SK-N-SH (cell line): ENCODE data around the gene GPX5.

ENCODE experiments used
- CTCF ChIP-seq: fragments of 200-600 bp; sonication (generic); IDR thresholded peaks from 2 replicates; pipeline ENCODE4 v1.6.1; 2017; ENCODE audit warnings: antibody characterized with exemption, mild to moderate bottlenecking, moderate library complexity
- ELF1 ChIP-seq: IDR thresholded peaks from 2 replicates; pipeline ENCODE4 v1.4.0; 2012
- EP300 ChIP-seq, 2 experiments: IDR thresholded peaks; 2 replicates each; pipeline versions ENCODE4 v1.4.0 to v1.6.1; 2012; ENCODE audit warnings: borderline replicate concordance in 1 of 2, low read depth in 1 of 2, low read length in 1 of 2
- GABPA ChIP-seq: IDR thresholded peaks from 2 replicates; pipeline ENCODE4 v1.4.0; 2012; ENCODE audit warnings: low read depth, mild to moderate bottlenecking
- POLR2AphosphoS5 ChIP-seq: IDR thresholded peaks from 2 replicates; pipeline ENCODE4 v1.6.1; 2012; ENCODE audit warnings: low read depth, low read length
- RFX5 ChIP-seq: IDR thresholded peaks from 2 replicates; pipeline ENCODE4 v1.6.1; 2012; ENCODE audit warnings: mild to moderate bottlenecking, improper control_type of control experiment, low read length
- RXRA ChIP-seq: IDR thresholded peaks from 2 replicates; pipeline ENCODE4 v1.4.0; 2012; ENCODE audit warnings: low read depth, mild to moderate bottlenecking, borderline replicate concordance
- SIN3A ChIP-seq: IDR thresholded peaks from 2 replicates; pipeline ENCODE4 v1.6.1; 2012; ENCODE audit warnings: low read depth, mild to moderate bottlenecking, low read length, moderate library complexity, borderline replicate concordance
- TF ChIP-seq, protein P1 (sequence below): fragments of 150-350 bp; IDR thresholded peaks from 2 replicates; pipeline ENCODE4 v1.6.1; 2017; ENCODE audit warnings: antibody characterized with exemption, low read length, low read depth, borderline replicate concordance
- TF ChIP-seq, protein P2 (sequence below): IDR thresholded peaks from 2 replicates; pipeline ENCODE4 v1.4.0; 2012; ENCODE audit warnings: low read depth
- TF ChIP-seq, protein P3 (sequence below): IDR thresholded peaks from 2 replicates; pipeline ENCODE4 v1.4.0; 2012; ENCODE audit warnings: low read depth, borderline replicate concordance

DNA sequence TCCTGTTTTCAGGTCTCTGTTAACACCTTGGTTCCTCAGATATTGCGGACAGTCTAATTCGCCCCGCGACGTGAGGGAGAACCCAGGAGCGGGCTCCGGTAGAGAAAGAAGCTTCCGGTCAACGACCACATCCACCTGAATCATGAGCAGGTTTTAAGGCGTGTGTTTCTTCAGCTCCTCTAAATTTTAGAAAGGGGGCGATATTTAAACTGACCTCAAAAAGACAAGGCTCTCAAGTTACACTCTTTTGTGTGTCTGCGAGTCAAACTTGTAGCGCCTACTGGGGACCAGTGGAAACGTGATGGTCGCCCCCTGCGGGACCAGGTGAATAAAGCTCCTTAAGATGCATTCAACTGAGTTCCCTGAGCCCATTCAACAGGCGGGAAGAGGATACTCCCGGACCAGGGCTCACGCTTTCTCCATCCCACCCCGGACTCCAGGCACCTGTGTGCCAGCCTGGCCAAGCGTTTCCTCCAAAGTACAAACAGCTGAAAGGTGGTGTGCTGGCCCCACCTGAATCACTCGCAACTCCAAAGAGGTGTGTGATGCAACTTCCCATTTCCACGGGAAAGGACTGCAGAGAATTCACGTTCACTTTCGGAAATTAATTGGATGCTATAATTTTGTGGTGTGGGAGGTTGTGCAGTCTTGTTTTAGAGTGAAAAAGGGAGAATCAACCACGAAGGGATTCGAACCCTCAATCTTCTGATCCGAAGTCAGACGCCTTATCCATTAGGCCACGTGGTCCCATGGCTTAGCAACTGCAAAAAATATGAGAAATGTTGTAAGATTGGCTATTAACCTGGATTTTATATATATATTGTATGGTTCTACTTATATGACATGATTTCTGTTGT is 17.0 kb downstream of the GPX5 start:
- peak; percentile 64 for TF ChIP-seq CTCF
- no peak for TF ChIP-seq ELF1
- no peak for TF ChIP-seq GABPA
- TF ChIP-seq, protein P1, sequence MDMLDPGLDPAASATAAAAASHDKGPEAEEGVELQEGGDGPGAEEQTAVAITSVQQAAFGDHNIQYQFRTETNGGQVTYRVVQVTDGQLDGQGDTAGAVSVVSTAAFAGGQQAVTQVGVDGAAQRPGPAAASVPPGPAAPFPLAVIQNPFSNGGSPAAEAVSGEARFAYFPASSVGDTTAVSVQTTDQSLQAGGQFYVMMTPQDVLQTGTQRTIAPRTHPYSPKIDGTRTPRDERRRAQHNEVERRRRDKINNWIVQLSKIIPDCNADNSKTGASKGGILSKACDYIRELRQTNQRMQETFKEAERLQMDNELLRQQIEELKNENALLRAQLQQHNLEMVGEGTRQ, result no peak; the same call in 1 of the 2 replicates
- TF ChIP-seq, protein P2, sequence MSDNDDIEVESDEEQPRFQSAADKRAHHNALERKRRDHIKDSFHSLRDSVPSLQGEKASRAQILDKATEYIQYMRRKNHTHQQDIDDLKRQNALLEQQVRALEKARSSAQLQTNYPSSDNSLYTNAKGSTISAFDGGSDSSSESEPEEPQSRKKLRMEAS, result peak; percentile 60
- TF ChIP-seq POLR2AphosphoS5, result no peak
- TF ChIP-seq SIN3A, result no peak
- TF ChIP-seq, protein P3, sequence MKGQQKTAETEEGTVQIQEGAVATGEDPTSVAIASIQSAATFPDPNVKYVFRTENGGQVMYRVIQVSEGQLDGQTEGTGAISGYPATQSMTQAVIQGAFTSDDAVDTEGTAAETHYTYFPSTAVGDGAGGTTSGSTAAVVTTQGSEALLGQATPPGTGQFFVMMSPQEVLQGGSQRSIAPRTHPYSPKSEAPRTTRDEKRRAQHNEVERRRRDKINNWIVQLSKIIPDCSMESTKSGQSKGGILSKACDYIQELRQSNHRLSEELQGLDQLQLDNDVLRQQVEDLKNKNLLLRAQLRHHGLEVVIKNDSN, result peak; percentile 77
- TF ChIP-seq RFX5, result peak; percentile 31; the same call in 1 of the 2 replicates
- no peak for TF ChIP-seq EP300 (IDR thresholded peaks at IDR 0.05; ENCODE audit: borderline replicate concordance in 1 of 2, low read depth in 1 of 2, low read length in 1 of 2)
- TF ChIP-seq RXRA, result no peak
